AG20443 (cell line): ENCODE results near the gene LIMCH1.

ENCODE experiments used
- DNase-seq: peaks from one replicate; pipeline ENCODE4 v3.0.0; 2012; ENCODE audit warnings: low spot score, mixed read lengths

Gene LIMCH1

GRCh38 chr4:41561244-41561643 lies 23.3 kb downstream of the LIMCH1 start:
- no peak for DNase-seq

GRCh38 chr4:41567186-41567585 lies 29.2 kb downstream of the LIMCH1 start:
- DNase-seq = no peak

GRCh38 chr4:41568363-41568762 lies 30.4 kb downstream of the LIMCH1 start:
- DNase-seq = no peak

- no peak for DNase-seq
Observed at GRCh38 chr4:41569961-41570360, 32.0 kb downstream of the LIMCH1 start.

GRCh38 chr4:41571422-41571821 lies 33.5 kb downstream of the LIMCH1 start:
- no peak for DNase-seq

GRCh38 chr4:41572516-41572915 lies 34.6 kb downstream of the LIMCH1 start:
- DNase-seq = peak; percentile 24

GRCh38 chr4:41572956-41573355 lies 35.0 kb downstream of the LIMCH1 start:
- no peak for DNase-seq

GRCh38 chr4:41573502-41574001 lies 35.6 kb downstream of the LIMCH1 start:
- no peak for DNase-seq

- DNase-seq = no peak
Observed at GRCh38 chr4:41575207-41575606, 37.2 kb downstream of the LIMCH1 start.

- no peak for DNase-seq
Observed at GRCh38 chr4:41575665-41576064, 37.7 kb downstream of the LIMCH1 start.

- DNase-seq = no peak
Observed at GRCh38 chr4:41579043-41579442, 41.1 kb downstream of the LIMCH1 start.

GRCh38 chr4:41579526-41579925 lies 41.6 kb downstream of the LIMCH1 start:
- DNase-seq = no peak

- DNase-seq = no peak
Observed at GRCh38 chr4:41580007-41580406, 42.0 kb downstream of the LIMCH1 start.

- DNase-seq = no peak
Observed at GRCh38 chr4:41586675-41587225, 48.8 kb downstream of the LIMCH1 start.

- no peak for DNase-seq
Observed at GRCh38 chr4:41587286-41587685, 49.3 kb downstream of the LIMCH1 start.

- no peak for DNase-seq
Observed at GRCh38 chr4:41590591-41590990, 52.6 kb downstream of the LIMCH1 start.

GRCh38 chr4:41594432-41594831 lies 56.5 kb downstream of the LIMCH1 start:
- no peak for DNase-seq

GRCh38 chr4:41597494-41597893 lies 59.5 kb downstream of the LIMCH1 start:
- no peak for DNase-seq

GRCh38 chr4:41598580-41598979 lies 60.6 kb downstream of the LIMCH1 start:
- DNase-seq = no peak

GRCh38 chr4:41599192-41599786 lies 61.3 kb downstream of the LIMCH1 start:
- DNase-seq = no peak

GRCh38 chr4:41600243-41600912 lies 62.4 kb downstream of the LIMCH1 start:
- DNase-seq = no peak

GRCh38 chr4:41601025-41601424 lies 63.1 kb downstream of the LIMCH1 start:
- DNase-seq = no peak

- no peak for DNase-seq
Observed at GRCh38 chr4:41602113-41602512, 64.2 kb downstream of the LIMCH1 start.
